Esophagus muscularis mucosa (tissue), 3 donors: ENCODE results near the gene LZTS2.

Source experiments
- CTCF ChIP-seq, 3 experiments: fragments of 200-600 bp in 2 of 3; fragments of 450-650 bp in 1 of 3; sonication (generic) in 2 of 3; IDR thresholded peaks; one replicate each; pipeline ENCODE4 v1.5.1; 2017 to 2019; ENCODE audit warnings: antibody characterized with exemption in 3 of 3, mild to moderate bottlenecking in 2 of 3, moderate library complexity in 1 of 3
- POLR2AphosphoS5 ChIP-seq, 2 donors: sonication (generic); formaldehyde crosslinking; IDR thresholded peaks; one replicate each; pipeline ENCODE4 v1.6.1; 2017; ENCODE audit warnings: antibody characterized with exemption in 2 of 2

GRCh38 chr10:101036726-101037125, 37.1 kb downstream of the LZTS2 start:
- TF ChIP-seq POLR2AphosphoS5 (IDR thresholded peaks at IDR 0.05) (no peak), CTCF (IDR thresholded peaks at IDR 0.05) (no peak)
